SH-SY5Y (cell line): ENCODE data around the gene GRAP.

ENCODE experiments used
- GATA2 ChIP-seq: IDR thresholded peaks from 2 replicates; pipeline ENCODE4 v1.6.1; 2011; ENCODE audit warnings: mild to moderate bottlenecking, low read depth, low read length
- GATA3 ChIP-seq: IDR thresholded peaks from 2 replicates; pipeline ENCODE4 v1.6.1; 2011; ENCODE audit warnings: low read depth, mild to moderate bottlenecking, low read length, moderate library complexity

The GRAP gene

DNA sequence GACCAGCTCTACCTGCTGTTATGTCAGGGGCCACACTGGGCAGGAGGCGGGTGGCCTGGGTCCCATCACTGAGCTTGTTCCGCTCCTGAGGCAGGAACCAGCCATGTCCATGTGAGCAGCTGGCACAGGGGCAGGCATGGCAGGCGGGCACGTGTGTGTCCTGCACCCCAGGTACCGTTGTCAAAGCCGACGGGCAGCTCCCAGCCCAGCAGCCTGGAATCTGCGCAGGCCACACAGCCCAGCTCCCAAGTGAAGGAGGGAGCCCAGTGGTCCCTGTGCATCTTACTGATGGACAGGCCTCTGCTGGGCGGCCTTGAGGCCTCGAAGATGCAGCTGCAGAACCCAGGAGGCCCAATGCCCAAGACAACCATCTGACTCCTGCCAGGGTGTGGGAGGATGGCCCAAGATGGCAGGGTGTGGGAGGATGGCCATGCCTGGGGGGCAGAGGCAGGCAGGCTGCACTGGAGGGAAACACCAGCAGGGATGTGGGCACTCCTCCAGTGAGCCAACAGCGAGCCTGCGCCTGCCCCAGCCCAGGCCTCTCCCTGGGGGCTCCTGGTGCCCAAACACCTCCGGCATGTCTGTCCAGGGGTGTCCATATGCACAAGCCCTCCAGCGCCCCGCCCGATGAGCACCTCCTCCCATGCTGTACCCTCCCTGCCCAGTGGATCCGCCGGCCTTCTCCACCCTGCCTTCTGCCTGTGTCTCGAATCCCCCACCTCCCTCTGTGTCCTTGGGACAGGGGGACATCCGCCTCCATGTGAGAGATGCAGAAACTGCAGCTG is 55.0 kb downstream of the GRAP start:
- no peak for TF ChIP-seq GATA2
- TF ChIP-seq GATA3, result no peak

DNA sequence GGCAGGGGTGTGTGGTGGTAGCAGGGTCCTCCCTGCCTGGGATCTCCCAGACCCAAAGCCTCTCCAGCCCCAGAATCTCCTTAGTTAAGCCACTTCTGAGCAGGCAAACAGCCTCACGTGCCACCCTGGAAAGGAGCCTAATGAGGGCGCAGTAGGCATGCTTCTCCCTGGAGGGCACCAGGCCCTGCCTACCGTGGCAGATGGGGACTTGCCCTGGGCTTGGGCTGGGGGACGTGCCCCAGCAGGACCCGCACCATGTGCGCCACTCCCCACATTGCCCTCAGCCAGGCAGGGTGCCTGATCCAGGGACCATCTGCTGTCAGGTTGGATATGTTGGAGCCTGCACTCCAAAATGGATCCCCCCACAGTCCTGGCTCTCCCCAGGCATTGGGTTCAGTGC is 56.4 kb downstream of the GRAP start:
- TF ChIP-seq GATA2 (no peak), GATA3 (no peak)

DNA sequence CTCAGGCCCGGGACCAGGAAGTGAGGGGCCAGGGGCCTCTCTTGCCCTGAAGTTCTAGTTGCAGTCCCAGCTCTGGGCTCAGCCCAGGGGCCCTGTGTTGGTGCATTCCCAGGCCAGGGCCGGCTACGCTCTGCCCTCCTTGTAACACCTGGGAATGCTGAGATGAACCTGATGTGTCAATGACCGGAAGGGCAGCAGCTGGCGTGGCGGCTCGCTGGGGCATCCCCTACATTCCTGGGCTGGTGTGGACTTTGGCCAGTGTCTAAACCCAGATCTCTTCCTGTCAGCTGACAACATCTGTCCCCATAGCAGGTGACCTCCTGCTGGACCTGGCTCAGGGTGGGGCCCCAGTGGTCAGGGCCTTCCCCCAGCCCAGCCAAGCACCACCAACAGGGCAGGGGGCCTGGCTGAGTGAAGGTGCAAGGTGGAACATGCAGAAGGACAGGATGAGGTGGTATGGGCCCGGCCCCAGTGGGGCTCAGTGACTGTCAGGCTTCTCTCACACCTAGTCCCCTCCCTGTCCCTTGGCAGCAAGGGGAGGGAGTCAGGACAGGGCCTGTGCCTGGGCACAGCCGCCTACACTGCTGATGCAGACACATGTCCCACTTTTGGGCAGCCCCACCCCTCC is 58.1 kb downstream of the GRAP start:
- TF ChIP-seq GATA2 (no peak), GATA3 (no peak)

DNA sequence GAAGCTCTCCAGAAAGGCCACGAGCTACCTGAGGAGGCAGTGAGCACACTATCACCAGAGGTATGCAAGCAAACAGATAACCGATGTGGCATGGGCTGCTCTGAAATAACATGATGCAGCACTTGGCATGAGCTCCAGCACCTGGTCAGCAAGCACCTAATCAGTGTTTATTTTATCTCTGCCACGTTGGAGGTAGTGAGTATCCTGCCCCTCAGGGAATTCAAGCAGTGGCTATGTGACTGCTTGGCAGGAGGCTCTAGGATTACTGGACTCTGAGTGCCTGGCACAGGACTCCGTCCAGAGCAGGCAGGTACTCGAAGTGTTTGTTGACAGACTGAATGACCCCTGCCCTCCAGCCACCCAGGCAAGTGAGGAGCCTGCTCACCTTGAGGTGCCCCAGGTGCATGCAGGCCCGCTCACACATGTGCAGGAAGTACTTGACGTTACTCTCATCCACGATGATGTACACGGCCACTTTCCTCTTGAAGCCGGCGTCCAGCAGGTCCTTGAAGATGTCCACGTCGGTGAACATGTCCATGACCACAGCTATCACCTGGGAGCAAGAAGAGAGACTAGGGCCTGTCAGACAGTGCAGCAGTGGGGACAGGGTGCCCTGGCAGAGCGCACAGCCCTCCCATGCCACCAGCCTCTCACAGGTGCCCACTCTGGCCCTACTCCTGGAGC is 58.8 kb downstream of the GRAP start:
- TF ChIP-seq GATA3 (no peak), GATA2 (no peak)

DNA sequence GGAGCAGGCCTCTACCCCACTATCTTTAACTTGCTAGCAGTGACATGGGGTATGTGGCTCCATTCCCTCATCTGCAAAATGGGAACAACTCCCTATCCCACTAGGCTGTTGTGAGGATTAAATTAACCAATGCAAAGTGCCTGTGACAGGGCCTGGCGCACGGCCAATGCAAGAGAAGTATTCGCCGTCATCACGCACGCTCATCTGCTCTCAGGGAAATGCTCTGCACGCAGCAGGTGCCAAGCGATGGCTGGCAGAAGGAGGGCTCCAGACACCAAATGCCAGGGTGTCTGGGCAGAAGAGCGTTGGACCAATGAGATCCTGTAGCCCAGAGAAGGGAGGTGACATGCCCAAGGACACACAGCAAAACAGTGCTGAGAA is 59.5 kb downstream of the GRAP start:
- TF ChIP-seq GATA3 (no peak), GATA2 (no peak)

DNA sequence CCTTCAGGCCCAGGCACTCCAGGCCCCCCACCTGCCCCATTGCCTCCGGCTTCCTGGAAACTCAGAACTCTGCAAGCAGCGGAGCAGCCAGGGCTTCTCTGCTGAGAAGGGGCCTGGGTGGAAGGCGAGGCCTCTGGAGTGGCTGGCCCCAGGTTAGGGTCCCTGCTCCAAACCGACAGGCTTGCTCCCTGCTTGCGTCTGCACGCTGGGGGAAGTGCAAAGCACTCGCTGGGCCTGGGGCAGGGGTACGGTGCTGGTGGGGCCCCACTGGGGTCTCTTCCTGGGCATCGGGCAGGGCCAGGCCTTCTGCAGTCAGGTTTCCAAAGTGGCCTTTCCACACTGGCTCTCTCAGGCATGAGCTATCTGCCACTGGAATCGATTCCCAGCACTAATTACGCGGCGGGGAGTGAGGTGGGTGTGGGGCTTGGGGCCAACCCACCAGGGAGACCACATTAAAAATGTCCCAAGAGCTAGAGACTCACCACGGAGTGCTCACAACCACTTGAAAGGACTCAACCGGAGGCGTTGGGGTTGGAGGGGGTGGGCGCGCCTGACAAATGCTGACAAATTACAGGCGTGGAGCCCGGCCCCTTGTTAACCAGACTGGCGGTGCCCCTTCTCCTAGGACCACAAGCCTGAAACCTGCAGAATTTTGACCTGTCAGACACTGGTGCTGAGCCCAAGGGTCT is 60.1 kb downstream of the GRAP start:
- TF ChIP-seq GATA2 (no peak), GATA3 (no peak)

DNA sequence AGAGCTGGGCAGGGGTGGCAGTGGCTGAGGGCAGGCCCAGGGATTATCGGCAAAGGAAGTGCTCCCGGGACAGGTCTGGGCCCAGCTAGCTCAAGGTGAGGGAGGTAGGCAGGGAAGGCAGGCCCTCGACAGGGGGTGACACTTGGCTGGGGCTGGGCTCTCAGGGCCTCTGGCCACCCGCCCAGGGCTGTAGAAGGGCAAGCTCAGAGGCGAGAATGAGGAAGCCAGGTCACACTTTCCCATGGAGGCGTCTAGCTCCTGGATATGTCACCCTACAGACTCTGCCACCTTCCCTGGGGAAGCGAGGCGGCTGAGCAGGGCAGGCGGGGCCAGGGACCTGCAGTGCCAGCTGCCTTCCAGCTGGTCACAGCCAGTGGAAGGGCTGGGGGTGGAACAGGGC is 61.3 kb downstream of the GRAP start:
- no peak for TF ChIP-seq GATA3
- no peak for TF ChIP-seq GATA2

DNA sequence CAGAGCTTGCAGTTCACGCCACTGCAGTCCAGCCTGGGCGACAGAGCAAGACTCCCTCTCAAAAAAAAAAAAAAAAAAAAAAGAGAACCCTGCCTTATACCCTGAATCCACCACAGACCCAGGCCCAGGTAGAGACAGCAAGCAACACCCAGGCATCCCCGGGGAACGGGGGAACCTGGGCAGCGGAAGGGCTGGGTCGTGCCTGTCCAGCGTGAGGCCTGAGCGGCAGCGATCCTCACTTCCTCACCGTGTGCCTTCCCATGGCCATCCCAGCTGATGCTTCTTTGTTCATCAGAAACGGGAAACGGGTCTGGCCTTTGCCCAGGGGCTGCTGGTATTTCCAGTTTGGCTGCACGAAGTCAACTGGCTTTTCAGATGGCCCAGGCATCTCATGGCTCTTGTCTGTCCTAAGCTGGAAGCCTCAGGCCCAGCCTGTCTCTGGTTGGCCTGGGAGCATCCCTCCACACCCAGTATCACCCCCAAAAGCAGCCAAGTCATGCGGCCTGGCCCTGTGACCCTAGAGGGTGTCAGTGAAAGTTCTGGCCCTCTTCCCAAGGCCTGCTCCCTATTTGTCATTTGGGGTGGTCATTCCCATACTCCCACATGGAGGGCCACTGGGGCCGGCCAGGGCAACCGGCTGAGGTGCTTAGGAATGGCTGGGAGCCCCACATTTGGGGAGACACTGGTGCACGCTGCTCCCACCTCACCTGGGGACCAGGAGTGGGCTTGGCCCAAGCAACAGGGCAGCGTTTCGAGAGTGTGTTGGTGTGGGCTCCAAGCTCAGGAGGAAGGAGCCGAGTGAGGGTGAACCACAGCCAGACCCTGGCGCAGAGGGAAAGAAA is 62.3 kb downstream of the GRAP start:
- no peak for TF ChIP-seq GATA2
- TF ChIP-seq GATA3, result no peak

DNA sequence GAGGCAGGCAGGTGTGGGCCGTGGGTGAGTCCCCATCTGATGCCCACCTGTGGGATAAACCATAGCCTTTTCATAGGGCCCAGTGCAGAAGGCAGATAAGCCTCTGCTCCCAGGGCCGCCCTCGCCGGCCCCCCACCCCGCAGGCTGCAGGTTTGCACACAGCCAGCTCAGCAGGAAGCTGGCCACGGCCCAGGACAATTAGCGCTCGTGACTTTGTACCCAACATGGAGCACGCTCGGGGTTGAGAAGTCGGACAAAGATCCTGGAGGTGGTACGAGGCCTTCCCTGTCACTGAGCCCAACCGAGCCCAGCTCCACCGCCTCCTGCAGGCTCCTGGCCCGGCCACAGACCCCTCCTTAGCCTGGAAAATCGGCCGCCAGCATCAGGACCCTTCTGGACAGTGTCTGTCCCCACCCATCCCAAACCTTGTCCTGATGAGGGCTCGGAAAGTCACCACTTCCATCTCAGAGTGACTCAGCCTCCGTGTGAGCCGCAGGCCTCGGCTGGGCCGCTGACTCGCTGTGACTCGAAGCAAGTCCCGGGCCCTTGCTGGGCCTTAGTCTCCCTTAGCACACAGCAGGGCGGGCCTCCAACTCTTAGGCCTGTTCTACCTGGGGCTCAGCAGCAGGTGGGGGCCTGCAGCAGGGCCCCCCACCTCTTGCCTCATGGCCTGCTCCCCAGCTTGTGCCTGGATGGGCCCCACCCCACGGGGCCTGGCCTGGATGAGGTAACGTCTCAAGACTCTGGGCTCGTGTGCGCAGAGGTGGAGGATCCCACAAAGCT is 64.9 kb downstream of the GRAP start:
- TF ChIP-seq GATA3 (no peak), GATA2 (no peak)

DNA sequence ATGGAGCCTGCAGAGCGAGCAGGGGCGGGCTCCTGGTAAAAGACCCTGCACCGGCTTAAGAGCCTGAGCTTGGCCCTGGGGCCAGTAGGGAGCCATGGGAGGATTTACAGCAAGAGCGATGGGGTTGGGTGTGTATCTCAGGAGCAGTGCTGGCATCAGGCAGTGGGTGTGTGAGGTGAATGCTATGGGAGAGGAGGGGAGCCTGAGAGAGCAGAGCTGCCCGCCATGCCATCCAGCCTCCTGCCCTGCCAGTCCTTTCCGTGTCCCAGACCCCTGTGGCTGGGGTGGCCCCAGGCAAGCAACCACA is 65.5 kb downstream of the GRAP start:
- TF ChIP-seq GATA2 (no peak), GATA3 (no peak)

DNA sequence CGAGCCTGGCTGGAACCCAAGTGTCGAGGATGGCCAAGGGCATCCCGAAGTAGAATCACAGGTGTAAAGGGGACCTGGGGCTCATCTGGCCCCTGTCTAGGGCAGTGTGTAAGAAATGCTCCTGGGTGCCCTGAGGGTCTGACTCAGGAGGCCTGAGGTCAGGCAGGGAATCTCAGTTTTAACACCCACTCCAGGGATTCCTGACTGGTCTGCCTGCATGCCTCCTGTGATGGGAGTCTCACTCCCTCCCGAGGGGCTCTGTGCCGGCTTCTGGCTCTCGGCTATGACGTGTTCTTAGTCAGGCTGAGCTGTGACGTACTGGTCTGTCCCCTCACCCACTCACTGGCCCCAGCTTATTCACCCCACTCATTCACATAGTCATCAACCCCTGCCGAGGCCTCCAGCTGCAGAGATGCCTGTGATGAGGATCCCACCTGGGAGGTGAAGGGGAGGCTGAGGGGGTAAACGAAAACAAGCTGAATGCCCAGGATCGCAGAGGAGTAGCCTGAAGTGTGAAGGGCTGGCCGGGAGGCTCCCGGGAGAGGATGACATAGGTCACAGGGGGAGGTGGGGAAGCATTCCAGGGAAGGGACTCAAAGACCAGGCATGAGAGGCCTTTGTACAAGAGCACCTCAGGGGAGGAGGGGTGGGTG is 65.9 kb downstream of the GRAP start:
- TF ChIP-seq GATA3 (no peak), GATA2 (no peak)

DNA sequence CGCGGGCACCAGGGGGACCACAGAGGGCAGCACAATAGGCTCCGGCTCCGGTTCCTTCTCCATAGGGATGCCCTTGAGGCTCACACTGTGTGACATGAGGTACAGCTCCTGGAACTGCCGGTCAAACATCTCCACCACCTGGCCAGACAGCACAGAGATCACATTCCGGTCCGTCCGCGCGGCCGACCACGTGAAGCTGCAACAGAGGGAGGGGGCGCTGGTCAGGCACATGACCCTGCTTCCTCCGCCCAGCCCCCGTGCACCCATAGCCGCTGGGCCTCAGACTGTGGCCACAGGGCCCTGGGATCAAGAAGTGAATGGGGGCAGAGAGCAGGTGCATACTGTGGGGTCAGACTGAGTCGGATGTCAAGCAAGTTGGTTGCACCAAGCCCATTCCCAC is 68.1 kb downstream of the GRAP start:
- TF ChIP-seq GATA2, result no peak

DNA sequence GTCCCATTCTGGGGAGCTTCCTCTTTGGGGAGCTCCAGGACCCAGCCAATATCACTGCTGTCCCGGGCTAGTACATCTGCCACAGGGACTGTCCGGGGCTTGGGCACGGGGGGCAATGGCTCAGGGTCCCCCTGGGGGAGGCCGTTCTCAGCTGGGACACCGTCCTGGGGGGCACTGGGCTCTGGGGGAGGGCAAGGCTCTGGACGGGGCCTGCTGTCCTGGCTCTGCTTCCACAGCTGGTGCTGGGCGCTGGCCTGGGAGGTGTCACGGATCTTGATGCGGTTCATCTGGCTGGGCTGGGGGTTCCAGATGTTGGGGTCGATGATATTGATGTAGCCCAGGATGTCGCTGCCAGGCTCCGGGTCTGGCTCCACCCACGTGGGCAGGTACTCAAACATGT is 68.7 kb downstream of the GRAP start:
- TF ChIP-seq GATA3 (no peak), GATA2 (no peak)

DNA sequence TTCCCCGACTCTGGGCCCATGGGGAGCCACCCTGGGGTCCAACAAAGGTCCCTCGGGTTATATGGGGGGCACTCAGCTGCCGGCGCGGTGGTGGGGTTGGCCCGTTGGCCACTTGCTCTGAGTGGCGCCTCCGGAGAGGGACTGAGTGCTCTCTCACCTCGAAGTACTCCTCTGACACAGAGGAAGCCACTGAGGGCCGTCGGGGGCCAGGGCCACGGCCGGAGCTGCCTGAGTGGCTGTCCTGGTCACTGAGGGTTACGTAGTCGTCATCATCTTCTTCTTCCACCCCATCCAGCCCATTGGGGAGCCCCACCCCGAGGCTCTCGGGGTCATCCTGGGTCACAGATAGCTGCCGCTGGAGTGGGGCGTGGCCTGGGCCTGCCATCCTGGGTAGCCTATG is 69.1 kb downstream of the GRAP start:
- TF ChIP-seq GATA3 (no peak), GATA2 (no peak)
